GM12873 (cell line): ENCODE results near the gene SNAI3.

Source experiments
- TF ChIP-seq, protein P1 (sequence below): IDR thresholded peaks from 2 replicates; pipeline ENCODE4 v1.5.1; 2012; ENCODE audit warnings: low read depth, mild to moderate bottlenecking, moderate library complexity, low read length, control low read depth; ENCODE audit not compliant: insufficient read depth; ENCODE audit errors: missing control alignments

Gene SNAI3

DNA sequence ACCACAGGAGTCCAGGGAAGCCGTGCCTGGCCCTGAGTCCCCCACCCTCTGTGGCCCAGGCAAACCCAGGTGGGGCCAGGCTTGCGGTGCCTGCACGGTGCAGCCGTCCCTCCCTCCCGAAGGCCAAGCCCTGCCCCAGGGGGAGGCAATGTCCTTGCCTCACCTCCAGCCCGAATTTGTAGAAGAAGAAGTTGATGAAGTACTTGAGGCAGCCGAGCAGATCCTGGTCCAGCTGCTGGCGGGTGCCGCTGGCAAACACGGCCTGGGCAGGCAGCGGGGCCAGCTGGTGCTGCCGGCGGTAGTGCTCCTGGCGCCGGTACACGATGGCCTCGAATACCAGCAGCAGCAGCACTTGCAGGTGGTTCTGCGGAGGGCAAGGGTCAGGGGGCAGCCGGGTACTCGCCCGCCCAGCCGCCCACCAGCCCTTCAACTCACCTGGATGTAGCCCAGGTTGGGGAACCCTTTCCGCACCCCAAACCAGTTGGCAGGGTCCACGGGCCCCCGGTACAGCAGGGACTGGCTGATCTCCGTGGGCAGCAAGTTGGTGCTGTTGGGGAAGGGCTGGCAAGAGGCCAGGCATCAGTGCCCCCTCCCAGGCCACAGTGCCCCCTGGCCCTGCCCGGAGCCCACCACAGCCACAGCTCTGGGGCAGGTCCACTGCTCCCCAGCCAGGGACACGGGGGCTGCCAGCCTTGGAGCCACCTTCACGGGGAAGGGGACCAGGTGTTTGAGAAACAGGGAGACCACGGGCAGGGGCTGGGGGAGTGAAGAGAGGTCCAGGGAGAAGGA, 46.1 kb upstream of the SNAI3 start:
- TF ChIP-seq, protein P1, sequence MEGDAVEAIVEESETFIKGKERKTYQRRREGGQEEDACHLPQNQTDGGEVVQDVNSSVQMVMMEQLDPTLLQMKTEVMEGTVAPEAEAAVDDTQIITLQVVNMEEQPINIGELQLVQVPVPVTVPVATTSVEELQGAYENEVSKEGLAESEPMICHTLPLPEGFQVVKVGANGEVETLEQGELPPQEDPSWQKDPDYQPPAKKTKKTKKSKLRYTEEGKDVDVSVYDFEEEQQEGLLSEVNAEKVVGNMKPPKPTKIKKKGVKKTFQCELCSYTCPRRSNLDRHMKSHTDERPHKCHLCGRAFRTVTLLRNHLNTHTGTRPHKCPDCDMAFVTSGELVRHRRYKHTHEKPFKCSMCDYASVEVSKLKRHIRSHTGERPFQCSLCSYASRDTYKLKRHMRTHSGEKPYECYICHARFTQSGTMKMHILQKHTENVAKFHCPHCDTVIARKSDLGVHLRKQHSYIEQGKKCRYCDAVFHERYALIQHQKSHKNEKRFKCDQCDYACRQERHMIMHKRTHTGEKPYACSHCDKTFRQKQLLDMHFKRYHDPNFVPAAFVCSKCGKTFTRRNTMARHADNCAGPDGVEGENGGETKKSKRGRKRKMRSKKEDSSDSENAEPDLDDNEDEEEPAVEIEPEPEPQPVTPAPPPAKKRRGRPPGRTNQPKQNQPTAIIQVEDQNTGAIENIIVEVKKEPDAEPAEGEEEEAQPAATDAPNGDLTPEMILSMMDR = no peak

DNA sequence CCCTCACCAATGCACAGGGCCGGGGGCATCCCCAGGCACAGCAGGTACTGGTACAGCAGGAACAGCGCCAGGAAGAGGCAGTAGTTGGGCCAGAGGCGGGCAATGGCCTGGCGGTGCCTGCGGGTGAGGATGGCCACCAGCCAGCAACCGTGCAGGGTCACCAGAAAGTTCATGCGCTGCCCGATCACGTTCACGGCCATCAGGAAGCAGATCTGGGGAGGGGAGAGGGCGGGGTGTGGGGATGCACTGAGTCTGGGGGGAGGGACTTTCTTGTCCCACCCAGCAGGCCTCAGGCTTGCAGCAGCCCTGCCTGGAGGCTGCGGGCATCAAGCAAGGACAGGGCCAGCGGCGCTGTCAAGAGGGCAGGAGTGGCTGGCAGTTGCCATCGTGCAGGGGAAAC, 45.4 kb upstream of the SNAI3 start:
- TF ChIP-seq, protein P1 = no peak

DNA sequence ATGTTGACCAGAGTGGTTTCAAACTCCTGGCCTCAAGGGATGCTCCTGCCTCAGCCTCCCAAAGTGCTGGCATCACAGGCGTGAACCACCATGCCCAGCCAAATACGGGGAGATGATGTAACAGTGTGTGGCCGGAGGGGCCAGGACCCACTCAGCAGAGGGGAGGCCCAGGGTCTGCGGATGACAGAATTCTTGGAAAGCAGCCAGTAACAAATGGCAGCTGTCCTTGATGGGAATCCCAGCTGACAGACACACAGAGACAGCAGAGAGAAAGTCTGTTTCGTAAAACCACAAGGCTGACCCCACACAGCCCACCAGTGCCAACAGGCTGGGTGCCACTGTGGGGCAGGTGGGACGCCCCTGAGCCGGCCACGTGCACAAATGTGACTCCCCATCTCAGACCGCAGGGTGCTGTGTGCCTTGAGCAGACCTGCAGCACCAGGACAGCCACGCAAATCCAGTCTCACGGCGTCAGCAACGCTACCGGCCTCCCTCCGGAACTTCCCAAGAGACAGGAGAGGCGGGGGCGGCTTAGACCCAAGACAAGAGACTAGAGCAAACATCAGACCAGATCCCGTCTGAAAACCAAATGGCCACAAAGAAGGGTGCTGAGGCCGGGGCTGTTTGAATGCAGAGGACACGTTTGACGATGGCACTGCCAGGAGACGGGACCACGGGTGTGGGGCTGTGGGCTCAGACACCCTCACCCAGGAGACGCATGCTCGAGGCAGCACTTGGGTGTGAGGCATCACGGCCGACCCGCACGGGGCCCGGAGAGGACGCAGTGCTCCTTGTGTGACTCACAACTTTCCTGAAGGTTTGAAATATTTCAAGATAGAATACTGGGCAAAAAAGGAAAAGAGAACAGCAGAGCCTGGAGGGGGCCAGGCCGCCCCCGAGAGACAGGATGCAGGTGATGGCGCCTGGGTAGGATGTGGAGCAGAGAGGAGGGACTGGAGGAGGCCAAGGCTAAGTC, 44.6 kb upstream of the SNAI3 start:
- TF ChIP-seq, protein P1 = no peak

DNA sequence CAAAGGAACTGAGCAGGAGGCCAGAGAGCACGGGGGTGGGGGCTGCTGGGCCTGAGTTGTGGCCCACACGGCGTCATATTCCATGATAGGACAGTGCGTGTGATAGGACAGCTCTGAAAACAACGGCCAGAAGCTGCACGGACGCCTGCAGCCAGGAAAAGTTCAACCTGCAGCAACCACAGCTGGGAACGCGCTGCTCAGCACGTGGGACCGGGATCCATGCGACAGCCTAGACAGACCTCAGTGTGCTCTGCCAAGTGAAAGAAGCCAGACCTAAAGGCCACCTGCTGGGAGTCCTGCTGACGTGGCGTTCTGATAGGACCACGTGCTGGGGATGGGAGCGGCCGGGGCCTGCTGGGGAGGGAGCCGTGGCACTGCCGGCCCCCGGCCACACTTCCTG, 41.6 kb upstream of the SNAI3 start:
- TF ChIP-seq, protein P1 = no peak

DNA sequence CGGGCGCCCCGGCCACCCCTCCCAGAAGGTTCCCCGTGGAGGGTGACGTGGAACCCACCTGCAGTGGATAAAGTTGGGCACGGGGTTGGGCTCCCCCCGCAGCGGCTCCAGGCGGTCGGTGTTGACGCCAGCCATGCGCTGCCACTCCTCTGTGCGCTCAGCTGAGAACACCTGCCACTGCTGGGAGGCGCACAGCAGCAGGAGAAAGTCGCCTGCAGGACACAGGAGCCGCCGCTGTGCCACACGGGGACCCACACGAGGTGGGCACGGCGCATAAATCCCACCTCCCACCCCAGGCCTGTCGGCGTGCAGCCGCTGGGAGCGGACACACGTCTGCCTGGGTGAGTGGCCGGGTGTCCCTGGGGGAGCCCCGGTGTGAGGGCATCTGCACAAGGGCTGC, 40.7 kb upstream of the SNAI3 start:
- TF ChIP-seq, protein P1 = no peak

DNA sequence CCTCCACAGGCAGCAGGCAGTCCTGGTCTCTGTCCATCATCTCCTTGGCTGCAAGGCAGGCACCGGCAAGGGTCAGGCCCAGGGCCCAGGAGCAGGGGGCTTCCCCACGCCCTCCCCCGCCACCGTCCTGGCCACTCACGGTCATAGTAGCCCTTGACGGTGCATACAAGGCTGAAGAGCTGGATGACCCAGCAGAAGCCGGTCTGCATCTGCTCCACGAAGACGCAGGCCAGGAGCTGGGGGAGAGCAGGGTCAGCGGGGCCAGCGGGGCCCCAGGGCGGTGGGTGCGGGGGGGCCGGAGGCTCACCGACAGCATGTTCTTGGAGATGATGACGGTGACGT, 40.1 kb upstream of the SNAI3 start:
- TF ChIP-seq, protein P1 = no peak
